HepG2 (cell line): ENCODE measurements around the gene PGC. TPM values are rescaled to one million over a fixed set of nuclear protein-coding genes. Genes with fewer than 3 reads are reported as not detected.

ENCODE experiments used
- ETS1 ChIP-seq: sonication (generic); formaldehyde crosslinking; IDR thresholded peaks from 2 replicates; pipeline ENCODE4 v1.4.0; 2020; ENCODE audit warnings: missing genetic modification reagents
- GATAD2A ChIP-seq: IDR thresholded peaks from 2 replicates; pipeline ENCODE4 v1.6.1; 2016
- IRX3 ChIP-seq: sonication (generic); formaldehyde crosslinking; IDR thresholded peaks from 2 replicates; pipeline ENCODE4 v1.8.1; 2023; ENCODE audit warnings: mild to moderate bottlenecking, low read depth, missing genetic modification reagents, borderline replicate concordance
- KDM5B ChIP-seq: sonication (generic); formaldehyde crosslinking; IDR thresholded peaks from 2 replicates; pipeline ENCODE4 v1.4.0; 2020; ENCODE audit warnings: missing genetic modification reagents, mild to moderate bottlenecking, borderline replicate concordance
- MBNL3 ChIP-seq: fragments of 250-450 bp; sonication (Bioruptor Pico); conservative IDR thresholded peaks from 2 replicates; pipeline ENCODE4 v1.8.0; 2022; ENCODE audit warnings: mild to moderate bottlenecking, inconsistent platforms
- MED13 ChIP-seq: sonication (generic); formaldehyde crosslinking; IDR thresholded peaks from 2 replicates; pipeline ENCODE4 v1.5.0; 2020; ENCODE audit warnings: missing genetic modification reagents
- NFAT5 ChIP-seq: sonication (generic); formaldehyde crosslinking; IDR thresholded peaks from 2 replicates; pipeline ENCODE4 v1.4.0; 2020; ENCODE audit warnings: missing genetic modification reagents
- SIX1 ChIP-seq: sonication (generic); formaldehyde crosslinking; IDR thresholded peaks from 2 replicates; pipeline ENCODE4 v1.4.0; 2020; ENCODE audit warnings: missing genetic modification reagents, borderline replicate concordance
- ZBTB14 ChIP-seq: sonication (generic); formaldehyde crosslinking; IDR thresholded peaks from 2 replicates; pipeline ENCODE4 v1.4.0; 2020; ENCODE audit warnings: missing genetic modification reagents
- ZFP62 ChIP-seq: sonication (generic); formaldehyde crosslinking; IDR thresholded peaks from 2 replicates; pipeline ENCODE4 v1.4.0; 2020; ENCODE audit warnings: missing genetic modification reagents
- ZNF205 ChIP-seq: IDR thresholded peaks from 2 replicates; pipeline ENCODE4 v1.6.1; 2018; ENCODE audit warnings: missing biosample characterization, missing genetic modification reagents
- ZNF577 ChIP-seq: sonication (generic); formaldehyde crosslinking; IDR thresholded peaks from 2 replicates; pipeline ENCODE4 v1.4.0; 2020; ENCODE audit warnings: mild to moderate bottlenecking, low read depth, missing genetic modification reagents, borderline replicate concordance
- ZNF605 ChIP-seq: sonication (generic); formaldehyde crosslinking; IDR thresholded peaks from 2 replicates; pipeline ENCODE4 v1.8.0; 2022; ENCODE audit warnings: mild to moderate bottlenecking, missing genetic modification reagents
- ZNF639 ChIP-seq: conservative IDR thresholded peaks from 2 replicates; pipeline ENCODE4 v1.6.1; 2018; ENCODE audit warnings: missing genetic modification reagents
- ZNF644 ChIP-seq: IDR thresholded peaks from 2 replicates; pipeline ENCODE4 v1.6.1; 2016; ENCODE audit warnings: low read depth
- ZNF710 ChIP-seq: sonication (generic); formaldehyde crosslinking; IDR thresholded peaks from 2 replicates; pipeline ENCODE4 v1.5.0; 2020; ENCODE audit warnings: mild to moderate bottlenecking, missing genetic modification reagents, borderline replicate concordance
- ZSCAN21 ChIP-seq: sonication (generic); formaldehyde crosslinking; IDR thresholded peaks from 2 replicates; pipeline ENCODE4 v1.8.0; 2022; ENCODE audit warnings: mild to moderate bottlenecking, missing genetic modification reagents, moderate library complexity, borderline replicate concordance
- polyA plus RNA-seq, 8 experiments: library from polyadenylated mRNA; depleted of rRNA in 3 of 8; stranded (reverse) in 7 of 8; unstranded in 1 of 8; fragments of >200 nt; fragmentation: Illumina TruSeq in 4 of 8; extraction: Trizol in 4 of 8; gene quantifications; 2 replicates each; pipeline versions ENCODE4 v1.2.1 to v1.2.3, GENCODE V29; 2011 to 2016; ENCODE audit warnings: low read depth in 4 of 8, missing spikeins in 1 of 8, mixed read lengths in 1 of 8; ENCODE audit not compliant: insufficient read depth in 1 of 8
- total RNA-seq, 5 experiments: library from RNA; depleted of rRNA; stranded (reverse); fragments of >200 nt; fragmentation: Illumina TruSeq; extraction: Trizol; gene quantifications; 2 replicates each; pipeline ENCODE4 v1.2.3, GENCODE V29; 2016; ENCODE audit warnings: low read depth in 1 of 5

PGC gene
- total and polyA plus RNA-seq, 2 of the 13 experiments (the other 11 are each of a cell fraction or from before 2014, with no cell fraction given), result 426 to 502 TPM

GRCh38 chr6:41787219-41787917 lies 40.2 kb upstream of the PGC start, which contains the start of gene TOMM6 (continued):
- peak; percentile 58; the same call in 1 of the 2 replicates for TF ChIP-seq NFAT5 (CRISPR knock-in tag)
- peak; percentile 68 for TF ChIP-seq ZBTB14
- TF ChIP-seq MBNL3 (CRISPR knock-in tag), result no peak
- 0 out of 2 replicates have a peak, but pooled peaks have one; percentile 66 for TF ChIP-seq MED13 (CRISPR knock-in tag)
- no peak for TF ChIP-seq ZNF644 (CRISPR knock-in tag)
- no peak for TF ChIP-seq SIX1 (CRISPR knock-in tag)
- peak; percentile 80; the same call in 1 of the 2 replicates for TF ChIP-seq ZNF205 (CRISPR knock-in tag)
- TF ChIP-seq ZNF710 (CRISPR knock-in tag), result peak; percentile 84
- TF ChIP-seq ZNF605 (CRISPR knock-in tag), result peak; percentile 54; the same call in 1 of the 2 replicates
- TF ChIP-seq ZFP62 (CRISPR knock-in tag), result no peak
- TF ChIP-seq ETS1, result no peak
- TF ChIP-seq ZNF577, result no peak
- TF ChIP-seq IRX3 (CRISPR knock-in tag), result 0 out of 2 replicates have a peak, but pooled peaks have one; percentile 26
- TF ChIP-seq KDM5B (CRISPR knock-in tag), result no peak; the same call in 1 of the 2 replicates
- peak; percentile 98 for TF ChIP-seq ZNF639
- TF ChIP-seq ZSCAN21 (CRISPR knock-in tag), result peak; percentile 90
- peak; percentile 76 for TF ChIP-seq GATAD2A
